GM18907 (cell line): ENCODE data around the gene PLD6.
"Not testable (repeated sequence)": the region's sequence is repeated elsewhere in the genome, so short reads cannot be mapped to it uniquely, and the experiment has no call there.

Experiments
- ATAC-seq: cut with Tn5 transposase; IDR thresholded peaks from one replicate; pipeline ENCODE4 v1.9.1; 2021; ENCODE audit warnings: mild to moderate bottlenecking, moderate library complexity; ENCODE audit not compliant: unreplicated experiment

PLD6 gene, protein sequence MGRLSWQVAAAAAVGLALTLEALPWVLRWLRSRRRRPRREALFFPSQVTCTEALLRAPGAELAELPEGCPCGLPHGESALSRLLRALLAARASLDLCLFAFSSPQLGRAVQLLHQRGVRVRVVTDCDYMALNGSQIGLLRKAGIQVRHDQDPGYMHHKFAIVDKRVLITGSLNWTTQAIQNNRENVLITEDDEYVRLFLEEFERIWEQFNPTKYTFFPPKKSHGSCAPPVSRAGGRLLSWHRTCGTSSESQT

DNA sequence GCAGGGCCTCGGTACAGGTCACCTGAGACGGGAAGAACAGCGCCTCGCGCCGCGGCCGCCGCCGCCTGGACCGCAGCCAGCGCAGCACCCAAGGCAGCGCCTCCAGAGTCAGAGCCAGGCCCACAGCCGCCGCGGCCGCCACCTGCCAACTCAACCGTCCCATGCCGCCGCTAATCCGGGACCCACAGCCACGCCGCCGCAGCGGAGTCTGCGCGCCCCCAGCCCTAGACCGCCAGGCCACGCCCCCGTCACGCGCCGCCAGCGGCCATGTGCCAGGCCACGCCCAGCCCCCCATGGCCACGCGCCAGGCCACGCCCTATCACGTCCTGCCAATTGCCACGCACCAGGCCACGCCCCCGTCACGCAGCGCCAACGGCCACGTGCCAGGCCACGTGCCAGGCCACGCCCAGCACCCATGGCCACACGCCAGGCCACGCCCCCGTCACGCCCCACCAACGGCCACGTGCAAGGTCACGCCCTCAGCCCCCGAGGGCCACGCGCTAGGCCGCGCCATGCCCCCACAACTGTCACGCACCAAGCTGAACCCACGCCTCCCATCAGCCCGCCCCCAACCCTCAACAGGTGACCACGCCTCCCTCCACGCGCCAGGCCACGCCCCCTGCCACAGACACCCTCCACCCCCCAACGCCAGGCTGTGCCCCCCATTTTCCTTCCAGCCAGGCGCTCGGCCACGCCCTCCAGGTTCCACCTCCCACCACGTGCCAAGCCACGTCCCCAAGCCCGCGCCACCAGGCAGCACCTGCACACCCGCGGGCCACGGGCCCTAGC is at the start of gene PLD6:
TSS of gene PLD6 (minus strand) at position 210 of the 789 bp plus-strand sequence. CDS start at position 163, 47 bp downstream.
- ATAC-seq = peak; percentile 55

DNA sequence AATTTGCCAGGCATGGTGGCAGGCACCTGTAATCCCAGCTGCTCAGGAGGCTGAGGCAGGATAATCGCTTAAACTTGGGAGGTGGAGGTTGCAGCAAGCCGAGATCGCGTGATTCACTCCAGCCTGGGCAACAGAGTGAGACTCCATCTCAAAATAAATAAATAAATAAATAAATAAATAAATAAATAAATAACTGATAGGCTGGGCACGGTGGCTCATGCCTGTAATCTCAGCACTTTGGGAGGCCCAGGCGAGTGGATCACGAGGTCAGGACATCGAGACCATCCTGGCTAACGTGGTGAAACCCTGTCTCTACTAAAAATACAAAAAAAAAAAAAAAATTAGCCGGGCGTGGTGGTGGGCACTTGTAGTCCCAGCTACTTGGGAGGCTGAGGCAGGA is 49.6 kb upstream of the PLD6 start:
- ATAC-seq = not testable (repeated sequence)

DNA sequence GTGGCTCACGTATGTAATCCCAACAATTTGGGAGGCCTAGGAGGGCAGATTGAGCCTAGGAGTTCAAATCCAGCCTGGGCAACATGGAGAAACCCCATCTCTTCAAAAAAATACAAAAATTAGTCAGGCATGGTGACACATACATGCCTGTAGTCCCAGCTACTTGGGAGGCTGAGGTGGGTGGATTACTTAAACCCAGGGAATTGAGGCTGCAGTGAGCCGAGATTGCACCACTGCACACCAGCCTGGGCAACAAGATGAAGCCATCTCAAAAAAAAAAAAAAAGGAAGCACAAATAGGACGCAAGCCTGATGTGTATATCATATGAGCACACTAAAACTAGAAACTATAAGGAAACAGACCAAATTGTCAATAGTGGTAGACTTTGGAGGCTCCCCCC is 47.9 kb upstream of the PLD6 start:
- no peak for ATAC-seq

DNA sequence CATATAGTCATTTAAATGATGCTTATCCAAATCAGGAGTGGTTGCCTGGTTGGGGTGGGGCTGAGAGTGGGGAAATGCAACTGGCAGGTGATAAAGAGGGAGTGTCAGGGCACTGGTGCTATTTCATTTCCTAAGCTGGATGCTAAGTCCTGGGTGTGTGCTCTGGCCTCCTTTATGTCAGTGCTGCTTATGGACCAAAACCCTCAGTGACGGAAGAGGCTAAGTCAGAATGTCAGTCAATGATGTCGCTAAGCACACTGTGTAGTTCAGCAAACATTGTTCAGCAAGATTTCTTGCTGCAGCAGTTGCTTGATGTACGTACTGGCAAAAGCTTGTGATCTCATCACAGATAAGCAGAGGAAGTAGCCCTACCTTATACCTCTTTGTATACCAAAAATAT is 47.3 kb upstream of the PLD6 start:
- no peak for ATAC-seq

DNA sequence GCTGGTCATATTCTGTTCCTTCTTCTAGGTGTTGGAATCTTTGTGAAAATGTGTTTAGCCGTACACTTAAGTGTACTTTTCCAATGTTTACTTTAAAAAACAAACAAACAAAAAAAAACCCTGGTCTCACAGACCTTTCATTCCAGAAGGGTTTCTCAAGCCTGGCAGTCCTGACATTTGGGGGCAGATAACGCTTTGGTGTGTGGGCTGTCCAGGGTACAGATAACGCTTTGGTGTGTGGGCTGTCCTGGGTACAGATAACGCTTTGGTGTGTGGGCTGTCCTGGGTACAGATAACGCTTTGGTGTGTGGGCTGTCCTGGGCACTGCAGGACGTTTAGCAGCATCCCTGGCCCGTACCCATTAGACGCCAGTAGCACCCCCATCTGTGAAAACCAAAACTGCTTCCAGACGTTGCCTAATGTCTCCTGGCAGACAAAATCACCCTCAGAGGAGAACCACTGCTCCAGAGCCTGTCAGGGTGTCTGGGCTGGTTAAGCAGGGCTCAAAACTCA is 46.1 kb upstream of the PLD6 start:
- no peak for ATAC-seq

DNA sequence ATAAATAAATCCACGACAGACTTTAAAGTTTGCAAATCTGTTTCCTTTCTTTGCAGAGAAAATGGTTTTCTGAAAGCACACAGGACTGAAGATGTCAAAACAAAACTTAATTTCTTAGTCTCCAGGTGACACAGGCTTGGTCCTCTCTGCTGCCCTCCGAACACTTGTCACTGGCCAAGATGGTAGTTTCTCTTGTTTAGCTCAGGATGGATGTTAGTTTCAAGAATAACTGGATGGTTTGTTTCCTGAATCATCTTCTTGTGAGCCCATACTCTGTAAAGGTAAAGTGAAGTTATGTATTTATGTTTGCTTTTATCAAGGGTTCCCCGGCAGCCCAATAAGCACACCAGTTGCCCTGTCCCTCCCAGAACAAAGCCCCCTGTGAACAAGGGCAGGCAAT is 40.7 kb upstream of the PLD6 start:
- no peak for ATAC-seq

DNA sequence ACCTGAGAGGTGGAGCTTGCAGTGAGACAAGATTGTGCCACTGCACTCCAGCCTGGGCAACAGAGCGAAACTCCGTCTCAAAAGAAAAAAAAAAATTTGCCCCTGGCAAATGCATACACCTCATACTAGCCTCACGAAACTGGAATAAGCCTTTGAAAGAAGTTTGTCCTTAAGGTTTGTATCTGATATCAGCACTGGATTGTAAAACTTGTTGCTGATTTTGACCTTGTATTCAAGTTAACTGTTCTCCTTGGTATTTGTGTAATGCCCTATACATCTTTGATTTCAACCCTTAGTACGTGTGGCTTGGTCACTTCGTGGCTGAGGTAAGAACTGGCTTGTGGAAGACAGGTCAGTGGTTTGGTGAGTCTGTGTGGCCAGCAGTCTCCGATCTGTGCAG is 37.0 kb upstream of the PLD6 start:
- no peak for ATAC-seq

DNA sequence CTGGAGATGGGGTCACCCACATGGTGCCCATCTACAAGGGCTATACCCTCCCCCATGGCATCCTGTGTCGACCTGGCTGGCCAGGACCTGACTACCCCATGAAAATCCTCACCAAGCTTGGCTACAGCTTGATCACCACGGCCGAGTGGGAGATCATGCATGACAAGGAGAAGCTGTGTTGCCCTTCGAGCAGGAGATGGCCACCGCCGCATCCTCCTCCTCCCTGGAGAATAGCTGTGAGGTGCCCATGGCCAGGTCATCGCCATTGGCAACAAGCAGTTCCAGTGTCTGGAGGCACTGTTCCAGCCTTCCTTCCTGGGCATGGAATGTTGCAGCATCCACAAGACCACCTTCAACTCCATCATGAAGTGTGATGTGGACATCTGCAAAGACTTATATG is 36.1 kb upstream of the PLD6 start:
- no peak for ATAC-seq

DNA sequence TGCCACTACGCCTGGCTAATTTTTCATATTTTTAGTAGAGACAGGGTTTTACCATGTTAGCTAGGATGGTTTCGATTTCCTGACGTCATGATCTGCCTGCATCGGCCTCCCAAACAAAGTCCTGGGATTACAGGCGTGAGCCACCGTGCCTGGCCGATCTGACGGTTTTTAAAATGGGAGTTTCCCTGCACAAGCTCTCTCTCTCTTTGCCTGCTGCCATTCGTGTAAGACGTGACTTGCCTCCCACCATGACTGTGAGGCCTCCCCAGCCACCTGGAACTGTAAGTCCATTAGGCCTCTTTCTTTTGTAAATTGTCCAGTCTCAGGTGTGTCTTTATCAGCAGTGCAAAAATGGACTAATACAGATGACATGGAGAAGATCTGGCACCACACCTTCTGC is 35.5 kb upstream of the PLD6 start:
- ATAC-seq = no peak

DNA sequence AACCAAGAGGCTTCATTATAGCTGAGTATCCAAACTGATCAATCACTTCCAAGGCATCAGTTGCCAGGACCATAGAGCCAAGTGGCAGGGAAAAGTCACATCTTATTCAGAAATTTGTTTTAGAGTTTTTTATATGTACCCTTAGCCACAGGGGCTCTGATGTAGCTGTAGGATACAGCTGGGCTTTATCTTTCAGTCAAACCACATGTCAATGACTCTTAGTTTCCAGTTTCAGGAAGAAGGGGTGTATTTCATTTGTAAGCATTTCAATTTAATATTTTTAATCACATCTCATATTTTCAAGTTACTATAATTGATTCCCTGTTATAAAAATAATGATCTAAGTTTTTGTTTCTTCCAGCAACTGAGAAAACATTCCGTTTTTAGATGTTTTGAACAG is 33.7 kb upstream of the PLD6 start:
- no peak for ATAC-seq

DNA sequence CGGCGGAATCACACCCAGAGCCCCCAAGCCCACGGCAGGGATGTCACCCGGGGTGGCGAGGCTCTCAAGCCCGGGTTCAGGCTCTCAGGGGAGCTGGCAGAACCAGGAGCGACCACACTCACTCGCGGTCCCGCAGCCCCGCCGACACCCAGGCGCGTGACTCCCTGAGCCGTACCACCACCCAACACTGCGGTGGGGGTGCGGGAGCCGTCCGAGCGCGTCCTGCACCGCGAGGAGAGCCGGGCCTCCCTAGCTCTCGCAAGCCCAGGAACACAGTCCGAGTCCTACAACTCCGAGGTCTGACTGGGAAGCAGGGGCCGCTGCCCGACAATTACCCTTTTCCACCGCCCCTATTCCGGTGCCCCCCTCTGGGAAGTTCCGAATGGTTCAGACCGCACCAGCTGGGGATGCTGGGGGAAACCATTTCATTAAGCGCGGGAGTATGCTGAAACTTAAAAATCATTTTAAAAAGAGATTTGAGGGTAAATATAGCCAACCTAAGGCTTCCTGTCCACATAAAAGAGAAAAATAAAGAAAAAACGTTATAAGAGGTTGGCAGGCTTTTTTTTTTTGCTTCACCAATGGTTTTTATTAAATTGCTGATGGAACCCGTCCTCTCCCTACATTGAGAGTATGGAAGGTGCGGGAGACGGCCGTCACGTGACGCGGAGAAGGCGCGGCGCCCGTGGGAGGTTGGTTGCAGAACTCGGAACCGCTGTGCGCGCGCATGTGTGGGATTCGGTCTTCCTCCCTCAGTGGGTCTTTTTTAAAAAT is 31.1 kb upstream of the PLD6 start, which contains the start of gene FLCN:
TSS of gene FLCN (minus strand) at position 143 of the 774 bp plus-strand sequence. CDS start 9,031 bp downstream, outside the sequence.
- peak; percentile 76 for ATAC-seq

DNA sequence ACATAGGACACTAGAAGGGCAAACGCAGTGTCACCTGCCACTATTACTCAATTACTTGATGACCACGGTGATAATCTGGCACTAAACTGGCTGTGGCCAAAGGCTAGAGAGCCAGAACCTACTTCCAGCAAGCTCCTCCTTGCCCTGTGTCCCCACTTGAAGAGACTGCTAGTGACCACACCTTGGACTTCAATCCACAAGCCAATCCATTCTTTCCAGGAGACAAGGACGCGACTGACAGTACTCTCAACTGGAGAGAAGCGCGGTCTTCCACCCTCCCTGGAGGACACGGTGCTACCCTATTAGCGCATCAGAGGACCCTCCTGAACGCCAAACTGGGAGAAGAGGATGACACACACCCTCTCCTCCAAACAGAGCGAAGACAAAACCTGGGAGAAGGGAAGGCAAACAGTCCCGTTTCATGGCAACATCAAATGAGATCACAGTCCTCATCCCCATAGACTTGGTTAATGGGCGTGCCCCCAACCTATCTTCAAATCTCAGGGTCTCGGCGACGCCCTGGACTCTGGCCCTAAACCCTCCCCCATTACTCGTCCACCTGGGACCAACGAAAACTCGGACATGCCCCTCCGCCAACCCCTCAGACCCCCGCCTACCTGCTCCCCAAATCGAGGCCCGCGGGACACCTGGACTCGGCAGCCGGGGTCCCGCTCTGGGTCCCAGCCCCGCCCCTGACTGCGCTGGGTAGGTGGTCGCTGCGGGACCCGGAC is 30.3 kb upstream of the PLD6 start:
- peak; percentile 19 for ATAC-seq

DNA sequence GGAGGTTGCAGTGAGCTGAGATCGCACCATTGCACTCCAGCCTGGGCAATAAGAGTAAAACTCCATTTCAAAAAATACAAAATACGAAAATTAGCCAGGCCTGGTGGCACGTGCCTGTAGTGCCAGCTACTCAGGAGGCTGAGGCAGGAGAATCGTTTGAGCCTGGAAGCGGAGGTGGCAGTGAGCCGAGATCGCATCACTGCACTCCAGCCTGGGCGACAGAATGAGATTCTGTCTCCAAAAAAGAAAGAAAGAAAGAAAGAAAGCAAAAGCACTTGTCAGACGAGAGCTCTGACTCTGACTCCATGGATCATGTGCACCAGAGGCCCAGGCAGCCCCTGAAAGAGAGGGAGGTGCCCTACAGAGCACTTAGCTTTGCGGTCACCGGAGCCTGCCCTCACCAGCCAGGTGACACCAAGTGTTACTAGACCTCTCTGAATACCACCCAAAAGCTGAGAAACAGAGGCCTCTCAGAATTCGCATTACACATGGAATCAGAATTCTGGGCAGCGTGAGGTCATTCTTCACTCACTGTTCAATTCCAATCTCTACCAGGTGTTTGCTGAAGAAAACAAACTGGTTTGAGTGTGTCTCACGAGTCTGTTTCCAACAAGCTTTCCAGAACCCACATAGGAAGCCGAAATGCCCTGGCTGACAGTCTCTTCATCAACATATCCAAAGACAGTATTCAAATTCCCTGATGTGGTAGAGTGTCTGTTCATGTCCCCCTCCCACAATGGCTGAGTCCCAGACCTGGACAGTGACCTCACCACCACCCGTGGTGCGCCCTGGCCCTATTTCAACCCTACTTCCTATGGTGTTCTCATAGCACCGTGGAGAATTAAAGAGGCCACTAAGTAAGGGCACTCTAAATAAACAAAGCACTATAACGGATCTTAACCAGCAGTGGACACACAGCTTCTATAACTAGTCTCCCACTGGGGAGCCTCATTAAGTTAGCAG is 29.4 kb upstream of the PLD6 start:
- no peak for ATAC-seq

DNA sequence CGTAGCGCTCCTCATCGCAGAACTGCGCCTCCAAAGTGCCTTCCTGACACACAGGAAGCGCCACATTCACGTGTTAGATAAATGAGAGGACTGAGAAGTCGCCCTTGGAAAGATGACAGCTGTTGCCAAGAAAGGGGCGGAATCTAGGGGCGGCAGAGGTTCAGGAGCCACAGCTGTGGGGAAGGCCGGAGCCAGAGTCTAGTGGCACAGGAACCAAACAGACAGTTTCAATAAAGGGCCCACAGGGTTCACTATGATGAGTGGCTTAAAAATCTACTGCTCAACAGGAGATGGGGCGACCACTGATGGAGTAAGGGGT is 26.1 kb upstream of the PLD6 start:
- ATAC-seq = no peak

DNA sequence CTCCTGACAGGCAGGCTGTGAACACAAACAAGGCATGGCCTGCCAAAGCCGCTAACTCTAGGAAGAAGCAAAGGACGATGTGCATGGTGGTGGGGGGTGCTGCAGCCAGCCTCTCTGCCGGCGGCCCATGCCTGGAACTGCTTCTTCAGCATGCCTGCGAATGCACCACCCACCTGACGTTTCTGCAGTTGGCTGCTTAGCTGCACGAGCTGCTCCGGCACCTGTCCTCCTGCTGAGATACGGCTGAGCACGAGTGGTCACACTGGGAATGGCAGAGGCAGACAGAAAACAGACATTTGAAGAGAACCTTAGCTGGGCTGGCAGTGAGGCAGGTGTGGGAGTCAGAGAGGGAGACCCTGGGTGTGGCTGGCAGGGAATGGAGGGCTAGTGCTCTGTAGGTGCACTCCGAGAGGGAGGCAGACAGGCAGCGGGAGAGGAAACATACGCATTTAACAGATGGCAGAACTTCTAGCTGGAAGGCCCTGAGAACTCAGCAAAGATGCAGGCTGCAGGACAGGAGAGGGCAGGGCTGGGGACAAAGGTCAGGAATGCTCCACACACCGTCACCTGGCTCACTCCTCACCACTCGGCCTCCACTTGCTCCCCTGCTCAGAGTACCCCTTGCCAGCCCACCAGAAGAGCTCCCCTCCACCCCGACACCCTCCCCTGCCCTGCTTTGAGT is 25.6 kb upstream of the PLD6 start:
- no peak for ATAC-seq

DNA sequence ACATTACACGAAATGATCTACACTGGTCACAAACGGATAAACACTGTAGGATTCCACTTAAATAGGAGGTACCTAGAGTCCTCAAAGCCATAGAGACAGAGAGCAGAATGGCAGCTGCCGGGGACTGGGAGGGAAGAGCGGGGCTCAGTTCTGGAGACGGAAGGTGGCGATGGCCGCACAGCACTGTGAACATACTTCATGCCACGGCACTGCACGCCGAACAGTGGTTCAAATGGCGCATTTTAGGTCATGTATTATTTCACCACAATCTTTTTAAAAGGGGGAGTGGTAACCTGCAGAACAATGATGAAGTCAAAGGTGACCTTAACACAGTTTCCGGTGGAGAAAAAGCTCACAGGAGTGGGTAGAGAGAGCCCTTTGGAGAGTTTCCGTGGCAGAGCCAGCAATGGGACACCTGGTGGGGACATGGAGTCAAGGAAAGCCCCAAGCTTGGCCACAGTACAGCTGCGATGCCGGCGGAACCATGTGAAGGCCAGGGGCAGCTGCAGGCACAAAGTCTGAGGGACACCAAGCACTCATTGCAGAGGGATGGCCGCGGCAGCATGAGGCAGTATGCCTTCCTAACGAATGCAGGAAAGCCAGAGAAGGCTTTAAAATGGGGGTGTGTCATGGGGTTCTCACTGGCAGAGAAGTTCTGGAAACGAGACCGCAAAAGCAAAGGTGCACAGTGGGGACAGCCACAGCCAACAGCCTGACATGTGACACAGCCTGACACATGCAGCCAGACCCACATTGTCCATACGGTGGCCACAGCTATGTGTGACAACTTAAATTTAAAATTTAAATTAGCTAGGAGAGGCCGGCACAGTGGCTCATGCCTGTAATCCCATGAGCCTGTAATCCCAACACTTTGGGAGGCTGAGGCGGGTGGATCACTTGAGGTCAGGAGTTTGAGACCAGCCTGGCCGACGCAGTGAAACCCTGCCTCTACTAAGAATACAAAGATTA is 23.6 kb upstream of the PLD6 start:
- no peak for ATAC-seq

DNA sequence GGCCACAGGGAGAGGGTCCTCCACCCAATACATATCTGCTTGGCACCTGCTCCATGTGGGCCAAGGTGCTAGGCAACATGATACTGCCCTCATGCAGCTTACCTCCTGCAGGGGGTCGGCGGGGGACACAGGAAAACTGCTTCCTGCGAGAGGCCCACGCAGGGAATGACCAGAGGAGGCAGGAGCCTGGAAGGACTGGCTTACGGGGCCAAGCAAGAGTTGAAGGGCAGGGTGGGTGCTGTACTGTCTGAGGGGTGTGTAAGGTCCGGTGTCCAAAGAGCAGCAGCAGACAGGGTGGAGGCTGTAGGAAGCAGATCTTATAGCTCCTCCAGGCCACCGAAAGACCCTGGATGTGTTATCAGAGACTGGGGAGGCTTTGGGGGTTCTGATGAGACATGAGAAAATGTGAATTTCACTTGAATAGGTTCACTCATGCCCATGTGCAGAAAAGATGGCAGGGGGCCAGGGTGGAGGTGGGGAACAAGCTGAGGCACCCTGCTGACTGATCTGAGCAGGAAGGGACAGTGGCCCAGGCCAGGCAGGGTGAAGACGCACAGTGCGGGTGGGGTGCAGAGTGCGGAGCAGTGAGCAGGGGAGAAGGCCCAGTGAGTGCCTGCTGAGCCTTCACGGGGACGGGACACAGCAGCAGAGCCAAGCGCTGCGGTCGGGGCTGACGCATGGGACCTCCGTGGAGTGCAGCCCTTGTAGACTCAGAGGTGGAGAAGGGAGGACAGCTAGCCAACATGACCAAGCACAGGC is 22.6 kb upstream of the PLD6 start:
- ATAC-seq = no peak
